Stimulated activated memory B cell treated with anti-CD40 and anti-IgM and Interleukin-4, amounts not matched to agents 10 μg/mL and 1 μg/mL and 100 μg/mL, for 72 hours (primary cell): ENCODE measurements around the gene ADCY7.

Experiments
- ATAC-seq: fragments of 150-1000 bp; cut with Tn5 transposase; 2 replicates; pipeline ENCODE4 v1.10.0; 2021
- H3K27ac Mint-ChIP-seq: one replicate; pipeline ENCODE4 v1.8.0; 2022; ENCODE audit warnings: mild to moderate bottlenecking, mixed read lengths
- H3K27me3 Mint-ChIP-seq: one replicate; pipeline ENCODE4 v1.8.0; 2022; ENCODE audit warnings: mixed read lengths
- H3K36me3 Mint-ChIP-seq: one replicate; pipeline ENCODE4 v1.8.0; 2022; ENCODE audit warnings: mixed read lengths
- H3K4me1 Mint-ChIP-seq: one replicate; pipeline ENCODE4 v1.8.0; 2022; ENCODE audit warnings: mixed read lengths
- H3K4me3 Mint-ChIP-seq: one replicate; pipeline ENCODE4 v1.8.0; 2022; ENCODE audit warnings: mild to moderate bottlenecking, moderate library complexity, mixed read lengths
- H3K9me3 Mint-ChIP-seq: one replicate; pipeline ENCODE4 v1.8.0; 2022; ENCODE audit warnings: mixed read lengths

The ADCY7 gene

GRCh38 chr16:50269769-50270509, 3.6 kb downstream of the ADCY7 start:
- H3K9me3 Mint-ChIP-seq, result no peaks in the 10 kb centered on the region
- H3K4me1 Mint-ChIP-seq, result peaks cover 98% of the 10 kb centered on the region
- H3K27me3 Mint-ChIP-seq, result no peaks in the 10 kb centered on the region
- no peak overlapping the region for H3K4me3 Mint-ChIP-seq
- no peak for ATAC-seq
- H3K36me3 Mint-ChIP-seq, result no peaks in the 10 kb centered on the region
- peak overlapping the region; percentile 96 for H3K27ac Mint-ChIP-seq

DNA sequence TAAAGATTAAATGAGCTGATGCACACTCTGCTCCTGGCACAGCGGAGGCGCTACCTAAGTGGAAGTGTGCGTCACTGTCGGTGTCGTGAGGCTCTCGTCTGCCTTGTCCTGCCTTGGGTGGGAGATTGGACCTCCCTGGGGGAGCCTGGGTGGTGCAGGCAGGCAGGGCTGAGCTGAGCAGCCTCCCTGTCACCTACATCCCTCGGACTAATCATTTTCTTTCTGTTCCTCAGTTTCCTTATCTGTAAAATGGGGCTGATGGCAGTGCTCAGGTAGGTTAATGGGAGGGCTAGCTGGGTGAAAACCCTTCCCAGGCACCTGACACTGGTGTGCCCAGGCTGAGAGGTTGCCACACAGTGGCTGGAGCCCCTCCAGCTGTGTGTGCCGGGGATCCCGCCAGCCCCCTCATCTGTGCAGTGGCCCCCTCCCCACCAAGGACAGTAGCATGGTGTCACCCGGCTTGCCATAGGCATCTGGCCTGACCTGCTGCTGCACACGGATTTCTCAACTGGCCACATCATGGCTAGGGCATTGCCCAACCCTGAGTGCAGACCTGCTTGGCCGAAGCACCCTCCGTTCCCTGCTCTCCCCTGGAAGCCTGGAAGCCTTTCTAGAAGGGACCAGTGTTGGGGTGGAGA, 4.3 kb downstream of the ADCY7 start:
- Mint-ChIP-seq H3K36me3 (no peaks in the 10 kb centered on the region), H3K27me3 (no peaks in the 10 kb centered on the region), H3K4me3 (no peak overlapping the region), H3K9me3 (no peaks in the 10 kb centered on the region), H3K27ac (peak overlapping the region; percentile 96), H3K4me1 (peaks cover 98% of the 10 kb centered on the region)
- no peak for ATAC-seq

- no peaks in the 10 kb centered on the region for H3K9me3 Mint-ChIP-seq
- ATAC-seq, result no peak
- peak overlapping the region; percentile 96 for H3K27ac Mint-ChIP-seq
- H3K27me3 Mint-ChIP-seq, result no peaks in the 10 kb centered on the region
- peaks cover 98% of the 10 kb centered on the region for H3K4me1 Mint-ChIP-seq
- no peaks in the 10 kb centered on the region for H3K36me3 Mint-ChIP-seq
- no peak overlapping the region for H3K4me3 Mint-ChIP-seq
These were observed 5.0 kb downstream of the ADCY7 start for GRCh38 chr16:50271148-50272041.

- H3K27me3 Mint-ChIP-seq, result no peaks in the 10 kb centered on the region
- H3K4me1 Mint-ChIP-seq, result peaks cover 99% of the 10 kb centered on the region
- H3K27ac Mint-ChIP-seq, result peak overlapping the region; percentile 96
- H3K4me3 Mint-ChIP-seq, result no peak overlapping the region
- no peaks in the 10 kb centered on the region for H3K36me3 Mint-ChIP-seq
- H3K9me3 Mint-ChIP-seq, result no peaks in the 10 kb centered on the region
- ATAC-seq, result no peak
These were observed 5.8 kb downstream of the ADCY7 start for GRCh38 chr16:50272111-50272571.

- H3K9me3 Mint-ChIP-seq, result no peaks in the 10 kb centered on the region
- H3K27ac Mint-ChIP-seq, result peak overlapping the region; percentile 96
- H3K27me3 Mint-ChIP-seq, result no peaks in the 10 kb centered on the region
- peak overlapping the region; percentile 57 for H3K4me3 Mint-ChIP-seq
- no peak for ATAC-seq
- H3K36me3 Mint-ChIP-seq, result no peaks in the 10 kb centered on the region
- H3K4me1 Mint-ChIP-seq, result peaks cover 99% of the 10 kb centered on the region
These were observed 6.5 kb downstream of the ADCY7 start for GRCh38 chr16:50272687-50273381.

- H3K36me3 Mint-ChIP-seq, result peaks cover 4% of the 10 kb centered on the region
These were observed 7.0 kb downstream of the ADCY7 start for GRCh38 chr16:50273382-50273690.

DNA sequence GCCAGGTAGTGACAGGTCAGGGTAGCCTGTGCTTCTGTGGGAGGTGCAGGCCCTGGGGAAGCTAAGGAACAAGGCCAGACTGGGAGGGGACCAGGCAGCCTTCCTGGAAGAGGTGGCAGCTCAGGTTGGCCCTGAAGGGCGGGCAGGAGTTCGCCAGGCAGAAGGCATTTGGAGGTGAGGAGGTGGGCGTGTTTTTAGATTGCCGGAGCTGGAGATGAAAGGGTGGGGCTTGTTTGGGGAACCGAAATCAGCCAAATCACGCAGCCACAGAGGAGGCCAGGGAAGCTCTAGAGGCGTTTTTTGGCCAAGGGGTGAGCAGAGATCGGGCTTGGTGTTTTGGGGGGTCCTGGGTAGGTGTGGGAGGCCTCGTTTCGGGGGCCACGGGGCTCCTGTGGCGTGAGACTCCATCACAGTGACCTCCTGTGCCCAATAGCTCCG, 7.6 kb downstream of the ADCY7 start:
- Mint-ChIP-seq H3K27me3 (no peaks in the 10 kb centered on the region), H3K36me3 (peaks cover 10% of the 10 kb centered on the region), H3K4me1 (peaks cover 99% of the 10 kb centered on the region), H3K9me3 (peaks cover 3% of the 10 kb centered on the region), H3K4me3 (peak overlapping the region; percentile 96), H3K27ac (peak overlapping the region; percentile 96)
- peak; percentile 86 for ATAC-seq

More at GRCh38 chr16:50273382-50273690, 7.0 kb downstream of the ADCY7 start:
- Mint-ChIP-seq H3K4me1 (peaks cover 99% of the 10 kb centered on the region), H3K27ac (peak overlapping the region; percentile 96), H3K27me3 (no peaks in the 10 kb centered on the region), H3K9me3 (peaks cover 1% of the 10 kb centered on the region), H3K4me3 (peak overlapping the region; percentile 96)
- ATAC-seq, result no peak

DNA sequence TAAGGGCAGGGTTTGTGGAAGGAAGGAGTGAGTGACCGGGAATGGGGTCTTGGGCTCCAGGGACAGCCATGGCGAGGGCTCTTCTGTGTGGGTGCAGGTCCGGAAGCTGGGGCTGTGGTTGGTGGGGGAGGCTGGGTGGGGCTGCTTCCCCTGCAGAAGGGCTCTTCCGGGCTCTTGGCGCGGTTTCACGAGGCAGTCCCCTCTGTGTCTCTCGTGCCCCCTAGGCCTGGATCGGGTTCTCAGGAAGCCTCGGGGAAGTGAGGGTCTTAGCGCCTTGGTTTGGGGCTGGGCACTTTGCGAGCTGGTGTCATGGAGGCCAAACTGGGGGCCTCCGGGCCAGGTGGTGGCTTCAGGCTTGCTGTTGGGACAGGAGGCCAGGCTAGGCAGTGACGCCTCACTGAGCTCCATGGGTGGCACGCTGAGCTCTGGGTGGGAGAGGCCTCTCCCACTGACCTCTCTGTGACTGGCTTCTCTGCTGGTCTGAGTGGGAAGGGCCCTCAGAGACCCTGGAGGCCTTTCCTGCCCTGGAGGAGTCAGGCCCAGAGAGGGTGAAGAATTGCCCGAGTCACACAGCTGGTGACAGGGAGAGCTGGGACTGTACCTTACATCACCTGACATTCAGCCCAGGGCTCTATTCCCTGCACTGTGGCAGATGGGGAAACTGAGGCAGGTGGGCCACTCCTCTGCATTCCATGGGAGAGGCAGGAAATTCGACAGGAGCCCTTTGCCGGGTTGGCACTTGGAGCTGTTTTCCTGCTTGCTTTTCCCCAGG, 8.2 kb downstream of the ADCY7 start:
- H3K9me3 Mint-ChIP-seq, result peaks cover 3% of the 10 kb centered on the region
- no peaks in the 10 kb centered on the region for H3K27me3 Mint-ChIP-seq
- H3K4me1 Mint-ChIP-seq, result peaks cover 99% of the 10 kb centered on the region
- peak overlapping the region; percentile 96 for H3K4me3 Mint-ChIP-seq
- peak; percentile 76 for ATAC-seq
- H3K36me3 Mint-ChIP-seq, result peaks cover 14% of the 10 kb centered on the region
- peak overlapping the region; percentile 96 for H3K27ac Mint-ChIP-seq

DNA sequence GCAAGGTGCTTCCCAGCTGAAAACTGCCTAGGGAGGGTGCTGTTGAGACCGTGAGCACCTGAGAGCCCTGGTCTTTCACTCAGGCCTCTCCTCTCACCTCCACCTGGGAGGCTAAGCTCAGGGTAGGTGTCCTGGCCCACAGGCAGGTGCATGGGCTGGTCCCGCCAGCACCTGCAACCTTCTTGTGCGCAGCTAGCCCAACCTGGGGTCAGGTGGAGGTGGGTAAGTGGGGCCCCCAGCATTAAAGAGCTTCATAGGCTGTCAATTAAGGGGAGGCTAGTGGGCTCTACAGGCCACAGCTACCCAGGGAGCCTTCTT, 8.7 kb downstream of the ADCY7 start:
- peak overlapping the region; percentile 96 for H3K4me3 Mint-ChIP-seq
- H3K27ac Mint-ChIP-seq, result peak overlapping the region; percentile 96
- ATAC-seq, result no peak
- peaks cover 99% of the 10 kb centered on the region for H3K4me1 Mint-ChIP-seq
- no peaks in the 10 kb centered on the region for H3K27me3 Mint-ChIP-seq
- peaks cover 3% of the 10 kb centered on the region for H3K9me3 Mint-ChIP-seq
- peaks cover 16% of the 10 kb centered on the region for H3K36me3 Mint-ChIP-seq

DNA sequence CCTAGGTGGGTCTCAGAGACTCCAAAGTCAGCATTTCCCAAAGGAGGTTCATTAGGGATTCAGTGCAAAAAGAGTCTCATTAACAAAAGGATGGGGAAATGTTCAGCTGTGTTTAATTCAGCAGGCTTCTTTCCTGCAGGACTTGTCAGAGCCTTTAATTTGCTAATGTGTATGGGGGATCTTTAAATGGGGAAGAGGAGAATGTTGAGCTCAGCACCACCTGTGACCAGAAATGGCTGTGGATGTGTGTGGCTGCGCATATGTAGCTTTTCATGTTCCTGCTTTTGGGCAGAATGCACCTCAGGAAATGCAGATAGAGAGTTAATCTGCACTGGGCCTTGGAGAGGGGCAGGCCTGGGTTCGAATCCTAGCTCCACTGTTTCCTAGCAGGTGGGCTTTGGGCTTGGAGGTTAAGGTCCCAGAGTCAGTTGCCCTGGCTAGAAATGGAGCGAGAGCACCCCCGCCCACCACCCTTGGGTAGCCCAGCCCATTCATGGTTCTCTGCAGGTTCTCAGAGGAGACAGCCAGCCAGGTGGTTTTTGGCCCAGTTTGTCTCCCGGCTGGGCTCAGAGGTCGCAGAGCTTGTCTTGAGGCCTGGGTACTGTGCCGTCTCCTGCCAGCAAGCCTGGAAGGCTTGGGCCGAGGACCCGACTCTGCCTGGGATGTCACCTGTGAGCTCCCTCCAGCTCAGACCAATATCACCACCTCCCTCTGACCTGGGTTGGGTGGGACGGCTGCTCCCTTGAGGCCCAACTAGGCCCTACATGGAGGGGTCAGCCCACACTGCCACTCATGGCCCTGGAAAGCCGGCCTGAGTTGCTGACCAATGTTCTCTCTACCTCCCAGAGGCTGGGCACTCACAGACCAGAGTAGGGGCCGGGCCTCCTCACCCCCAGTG, 9.3 kb downstream of the ADCY7 start:
- Mint-ChIP-seq H3K9me3 (peaks cover 3% of the 10 kb centered on the region), H3K27me3 (no peaks in the 10 kb centered on the region), H3K27ac (peak overlapping the region; percentile 96), H3K4me1 (peaks cover 99% of the 10 kb centered on the region), H3K4me3 (peak overlapping the region; percentile 96), H3K36me3 (peaks cover 22% of the 10 kb centered on the region)
- ATAC-seq, result no peak

DNA sequence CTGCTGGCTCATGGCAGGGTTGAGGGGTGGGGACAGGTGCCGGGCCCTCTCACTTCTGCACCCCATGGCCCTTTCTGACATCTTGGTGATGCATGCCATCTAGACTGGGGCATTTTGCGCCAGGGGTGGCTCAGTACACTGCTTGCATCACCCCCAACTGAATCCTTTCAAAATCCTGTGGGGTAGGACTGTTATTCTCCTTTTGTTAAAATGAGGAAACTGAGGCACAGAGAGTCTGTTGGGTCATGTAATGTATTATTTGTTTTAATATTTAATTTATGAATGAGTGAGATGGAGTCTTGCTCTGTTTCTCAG, 9.9 kb downstream of the ADCY7 start:
- Mint-ChIP-seq H3K27me3 (no peaks in the 10 kb centered on the region), H3K4me3 (peak overlapping the region; percentile 96), H3K4me1 (peaks cover 99% of the 10 kb centered on the region), H3K9me3 (peaks cover 3% of the 10 kb centered on the region), H3K27ac (peak overlapping the region; percentile 96), H3K36me3 (peaks cover 22% of the 10 kb centered on the region)
- ATAC-seq, result no peak

GRCh38 chr16:50276801-50277555, 10.6 kb downstream of the ADCY7 start:
- H3K27ac Mint-ChIP-seq, result peak overlapping the region; percentile 96
- peaks cover 99% of the 10 kb centered on the region for H3K4me1 Mint-ChIP-seq
- H3K36me3 Mint-ChIP-seq, result peaks cover 22% of the 10 kb centered on the region
- no peaks in the 10 kb centered on the region for H3K27me3 Mint-ChIP-seq
- peaks cover 3% of the 10 kb centered on the region for H3K9me3 Mint-ChIP-seq
- no peak for ATAC-seq
- H3K4me3 Mint-ChIP-seq, result no peak overlapping the region

DNA sequence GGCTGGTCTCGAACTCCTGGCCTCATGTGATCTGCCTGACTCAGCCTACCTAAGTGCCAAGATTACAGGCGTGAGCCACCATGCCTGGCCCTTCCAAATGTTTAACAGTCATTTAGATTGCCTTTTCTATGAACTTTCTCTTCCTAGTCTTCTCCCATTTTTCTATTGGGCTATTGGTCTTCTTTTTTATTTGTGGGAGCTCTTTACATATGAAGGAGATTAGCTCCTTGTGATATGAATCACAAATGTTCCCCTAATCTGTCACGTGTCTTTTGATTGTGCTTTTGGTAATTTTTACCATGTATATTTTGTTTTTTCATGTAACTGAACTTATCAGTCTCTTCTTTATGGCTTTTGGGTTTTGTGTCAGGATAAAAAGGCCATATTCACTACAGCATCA, 11.9 kb downstream of the ADCY7 start:
- Mint-ChIP-seq H3K27ac (peak overlapping the region; percentile 96), H3K4me1 (peaks cover 99% of the 10 kb centered on the region), H3K27me3 (no peaks in the 10 kb centered on the region), H3K36me3 (peaks cover 22% of the 10 kb centered on the region), H3K9me3 (peaks cover 3% of the 10 kb centered on the region), H3K4me3 (peak overlapping the region; percentile 52)
- no peak for ATAC-seq
